Breast epithelium (tissue), 4 donors: ENCODE data around the gene CD209. TPM values are rescaled to one million over a fixed set of nuclear protein-coding genes. Genes with fewer than 3 reads are reported as not detected.
A peak's percentile ranks its signal among the peaks of the same experiment; 100 is the strongest.

Source experiments
- DNase-seq, 2 donors: peaks; one replicate each; pipeline ENCODE4 v3.0.0-alpha.2; 2019; ENCODE audit warnings: low spot score in 2 of 2
- H3K27ac ChIP-seq, 2 donors: fragments of 200-600 bp; sonication (generic) in 1 of 2; one replicate each; pipeline ENCODE4 v1.5.1; 2016 to 2019; ENCODE audit warnings: mild to moderate bottlenecking in 1 of 2
- H3K27me3 ChIP-seq, 2 donors: fragments of 200-600 bp; sonication (generic) in 1 of 2; one replicate each; pipeline versions ENCODE4 v1.5.1 to v1.6.0; 2017 to 2019; ENCODE audit warnings: control low read depth in 1 of 2, mild to moderate bottlenecking in 1 of 2
- H3K36me3 ChIP-seq: fragments of 200-600 bp; one replicate; pipeline ENCODE4 v1.5.1; 2019
- H3K4me1 ChIP-seq, 2 donors: fragments of 200-600 bp; sonication (generic); one replicate each; pipeline ENCODE4 v1.5.1; 2016 to 2019; ENCODE audit warnings: control low read depth in 1 of 2
- H3K4me3 ChIP-seq, 3 donors: fragments of 200-600 bp; sonication (generic); 1 replicate in 2 of 3; 2 replicates in 1 of 3; pipeline ENCODE4 v1.5.1; 2016 to 2019; ENCODE audit warnings: mild to moderate bottlenecking in 3 of 3, moderate library complexity in 2 of 3
- H3K9me3 ChIP-seq, 2 donors: fragments of 200-600 bp; sonication (generic) in 1 of 2; one replicate each; pipeline ENCODE4 v1.5.1; 2016 to 2019; ENCODE audit warnings: control low read depth in 1 of 2
- CTCF ChIP-seq, 3 donors: fragments of 450-650 bp; IDR thresholded peaks; one replicate each; pipeline ENCODE4 v1.5.1; 2016 to 2017; ENCODE audit warnings: antibody characterized with exemption in 3 of 3, mild to moderate bottlenecking in 3 of 3, moderate library complexity in 3 of 3
- POLR2A ChIP-seq: fragments of 450-650 bp; IDR thresholded peaks from one replicate; pipeline ENCODE4 v1.6.1; 2016; ENCODE audit warnings: antibody characterized with exemption, mild to moderate bottlenecking, moderate library complexity
- POLR2AphosphoS5 ChIP-seq, 3 donors: sonication (generic); formaldehyde crosslinking; IDR thresholded peaks; one replicate each; pipeline ENCODE4 v1.6.1; 2017; ENCODE audit warnings: antibody characterized with exemption in 3 of 3
- intact Hi-C: fragments of 100-400 bp; cut with DNase I; formaldehyde crosslinking; loops from one replicate; pipeline ENCODE4 v1.15.1; 2023; ENCODE audit warnings: low total_unique reads
- total RNA-seq, 3 donors: library from RNA; depleted of rRNA; stranded (reverse); fragments of >200 nt; gene quantifications; one replicate each; pipeline ENCODE4 v1.1.0, GENCODE V29; 2016

The CD209 gene
- total RNA-seq, 3 donors from 2014 or later: 2.3 to 9.8 (median 2.6) TPM

- TF ChIP-seq POLR2A: no peak
- TF ChIP-seq CTCF (IDR thresholded peaks at IDR 0.05): no peak
- TF ChIP-seq POLR2AphosphoS5 (IDR thresholded peaks at IDR 0.05): no peak
- no peak for DNase-seq
- peaks cover 0 to 36% of the 10 kb centered on the region in 2 donors for H3K27me3 ChIP-seq
These were observed 3.9 kb downstream of the CD209 start for GRCh38 chr19:7743425-7743841.

GRCh38 chr19:7742991-7743390, 4.3 kb downstream of the CD209 start:
- H3K4me1 ChIP-seq: no peaks in the 10 kb centered on the region
- TF ChIP-seq POLR2AphosphoS5 (IDR thresholded peaks at IDR 0.05): no peak
- TF ChIP-seq POLR2A: no peak
- no peak for TF ChIP-seq CTCF (IDR thresholded peaks at IDR 0.05)
- H3K27me3 ChIP-seq: peaks cover 0 to 36% of the 10 kb centered on the region in 2 donors
- no peak overlapping the region for H3K4me3 ChIP-seq
- H3K27ac ChIP-seq: no peak overlapping the region
- H3K36me3 ChIP-seq: no peaks in the 10 kb centered on the region
- no peaks in the 10 kb centered on the region for H3K9me3 ChIP-seq
- intact Hi-C loops: no loop called here
- no peak for DNase-seq

More at GRCh38 chr19:7743425-7743841, 3.9 kb downstream of the CD209 start:
- H3K36me3 ChIP-seq: no peaks in the 10 kb centered on the region
- intact Hi-C loops: no loop called here
- H3K27ac ChIP-seq: no peak overlapping the region
- H3K4me1 ChIP-seq: no peaks in the 10 kb centered on the region
- no peak overlapping the region for H3K4me3 ChIP-seq
- no peaks in the 10 kb centered on the region for H3K9me3 ChIP-seq

- DNase-seq: no peak
- H3K4me1 ChIP-seq: no peaks in the 10 kb centered on the region
- TF ChIP-seq CTCF (IDR thresholded peaks at IDR 0.05) (no peak), POLR2AphosphoS5 (IDR thresholded peaks at IDR 0.05) (no peak), POLR2A (no peak)
- no peak overlapping the region for H3K27ac ChIP-seq
- no peaks in the 10 kb centered on the region for H3K9me3 ChIP-seq
- H3K36me3 ChIP-seq: no peaks in the 10 kb centered on the region
- H3K27me3 ChIP-seq: peaks cover 0 to 34% of the 10 kb centered on the region in 2 donors
- no peak overlapping the region for H3K4me3 ChIP-seq
- intact Hi-C loops: no loop called here
These were observed 4.8 kb downstream of the CD209 start for GRCh38 chr19:7742575-7742974.

GRCh38 chr19:7740682-7741054, 6.7 kb downstream of the CD209 start:
- H3K9me3 ChIP-seq: no peaks in the 10 kb centered on the region
- no peak for DNase-seq
- intact Hi-C loops: no loop called here
- no peak overlapping the region for H3K27ac ChIP-seq
- H3K4me1 ChIP-seq: no peaks in the 10 kb centered on the region
- peaks cover 0 to 29% of the 10 kb centered on the region in 2 donors for H3K27me3 ChIP-seq
- TF ChIP-seq POLR2A (no peak), POLR2AphosphoS5 (IDR thresholded peaks at IDR 0.05) (no peak), CTCF (IDR thresholded peaks at IDR 0.05) (no peak)
- no peaks in the 10 kb centered on the region for H3K36me3 ChIP-seq
- peak overlapping the region in 1 of 3 donors; percentile 3 for H3K4me3 ChIP-seq

- Histone ChIP-seq H3K27me3 (peaks cover 0 to 28% of the 10 kb centered on the region in 2 donors), H3K27ac (no peak overlapping the region), H3K4me1 (no peaks in the 10 kb centered on the region), H3K9me3 (no peaks in the 10 kb centered on the region), H3K4me3 (peak overlapping the region in 1 of 3 donors; percentile 3), H3K36me3 (no peaks in the 10 kb centered on the region)
- intact Hi-C loops: no loop called here
- no peak for DNase-seq
- TF ChIP-seq POLR2AphosphoS5 (IDR thresholded peaks at IDR 0.05) (no peak), POLR2A (no peak), CTCF (IDR thresholded peaks at IDR 0.05) (no peak)
These were observed 7.3 kb downstream of the CD209 start for GRCh38 chr19:7739801-7740681.
